SW480 (cell line): ENCODE data around the gene GPC3.

Experiments
- DNase-seq: peaks from one replicate; pipeline ENCODE4 v3.0.0-alpha.2; 2016; ENCODE audit warnings: low spot score

GPC3 gene

GRCh38 chrX:133513123-133513522 is 472.3 kb downstream of the GPC3 start:
- DNase-seq: no peak

GRCh38 chrX:133511041-133511440 is 474.4 kb downstream of the GPC3 start:
- DNase-seq: peak; percentile 33

GRCh38 chrX:133497356-133497755 is 488.0 kb downstream of the GPC3 start:
- DNase-seq: no peak

GRCh38 chrX:133495464-133496391 is 489.7 kb downstream of the GPC3 start:
- no peak for DNase-seq

- no peak for DNase-seq
These were observed 492.0 kb downstream of the GPC3 start for GRCh38 chrX:133493366-133493765.

- DNase-seq: no peak
These were observed 494.4 kb downstream of the GPC3 start for GRCh38 chrX:133490955-133491354.
